ENCODE results near the gene KRTAP12-4. TPM values are rescaled to one million over a fixed set of nuclear protein-coding genes. Genes with fewer than 3 reads are reported as not detected.

Gene KRTAP12-4, protein sequence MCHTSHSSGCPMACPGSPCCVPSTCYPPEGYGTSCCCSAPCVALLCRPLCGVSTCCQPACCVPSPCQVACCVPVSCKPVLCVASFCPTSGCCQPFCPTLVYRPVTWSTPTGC
- total RNA-seq, result not detected

DNA sequence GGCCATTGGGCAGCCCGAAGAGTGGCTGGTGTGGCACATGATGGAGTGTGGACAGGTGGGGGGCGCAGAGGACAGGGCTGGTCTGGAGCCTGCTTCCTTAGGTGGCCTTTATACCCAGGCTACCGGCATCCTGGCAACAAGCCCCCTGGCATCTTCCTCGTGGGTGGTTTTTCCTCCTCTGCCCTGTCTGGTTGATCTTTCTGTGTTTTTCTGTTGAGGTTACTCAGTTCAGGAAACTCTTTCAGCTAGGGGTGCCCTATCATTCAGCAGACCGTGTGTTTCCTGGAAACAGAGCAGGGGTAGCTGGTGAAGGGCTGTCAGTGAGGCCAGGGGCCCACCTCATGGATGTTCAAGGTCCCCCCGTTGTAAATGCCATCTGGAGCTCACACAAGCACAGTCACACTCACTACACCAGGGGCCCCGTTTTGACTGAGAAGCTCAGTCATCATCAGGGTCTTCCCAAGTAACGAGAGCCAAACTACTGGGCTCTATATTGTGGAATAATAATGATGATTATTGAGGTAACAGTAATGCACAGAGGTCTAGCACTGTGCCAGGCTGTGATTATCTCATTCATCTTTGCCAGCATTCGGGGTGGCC, at the start of gene KRTAP12-4:
TSS of gene KRTAP12-4 (minus strand) at position 84 of the 600 bp plus-strand sequence. CDS start at position 39, 45 bp downstream.
- Histone ChIP-seq H3K36me3 (no peaks in the 10 kb centered on the region), H3K9me3 (peaks cover 0 to 8% (median 0%) of the 10 kb centered on the region in 3 donors), H3K4me3 (no peak within 1 kb of the TSS), H3K27ac (peak within 1 kb of the TSS in 1 of 4 donors; percentile 6), H3K4me1 (no peaks in the 10 kb centered on the region), H3K27me3 (peaks cover 0 to 45% (median 0%) of the 10 kb centered on the region in 4 donors)
- no peak for DNase-seq
- TF ChIP-seq POLR2A (IDR thresholded peaks at IDR 0.05), result no peak
- TF ChIP-seq, protein P1, sequence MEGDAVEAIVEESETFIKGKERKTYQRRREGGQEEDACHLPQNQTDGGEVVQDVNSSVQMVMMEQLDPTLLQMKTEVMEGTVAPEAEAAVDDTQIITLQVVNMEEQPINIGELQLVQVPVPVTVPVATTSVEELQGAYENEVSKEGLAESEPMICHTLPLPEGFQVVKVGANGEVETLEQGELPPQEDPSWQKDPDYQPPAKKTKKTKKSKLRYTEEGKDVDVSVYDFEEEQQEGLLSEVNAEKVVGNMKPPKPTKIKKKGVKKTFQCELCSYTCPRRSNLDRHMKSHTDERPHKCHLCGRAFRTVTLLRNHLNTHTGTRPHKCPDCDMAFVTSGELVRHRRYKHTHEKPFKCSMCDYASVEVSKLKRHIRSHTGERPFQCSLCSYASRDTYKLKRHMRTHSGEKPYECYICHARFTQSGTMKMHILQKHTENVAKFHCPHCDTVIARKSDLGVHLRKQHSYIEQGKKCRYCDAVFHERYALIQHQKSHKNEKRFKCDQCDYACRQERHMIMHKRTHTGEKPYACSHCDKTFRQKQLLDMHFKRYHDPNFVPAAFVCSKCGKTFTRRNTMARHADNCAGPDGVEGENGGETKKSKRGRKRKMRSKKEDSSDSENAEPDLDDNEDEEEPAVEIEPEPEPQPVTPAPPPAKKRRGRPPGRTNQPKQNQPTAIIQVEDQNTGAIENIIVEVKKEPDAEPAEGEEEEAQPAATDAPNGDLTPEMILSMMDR (IDR thresholded peaks at IDR 0.05), result no peak
- WGBS, 2 donors, result 47 to 57% methylated on average over 9 of the region's 9 CpGs
- intact Hi-C loops (cut with DNase I), result no loop called here

DNA sequence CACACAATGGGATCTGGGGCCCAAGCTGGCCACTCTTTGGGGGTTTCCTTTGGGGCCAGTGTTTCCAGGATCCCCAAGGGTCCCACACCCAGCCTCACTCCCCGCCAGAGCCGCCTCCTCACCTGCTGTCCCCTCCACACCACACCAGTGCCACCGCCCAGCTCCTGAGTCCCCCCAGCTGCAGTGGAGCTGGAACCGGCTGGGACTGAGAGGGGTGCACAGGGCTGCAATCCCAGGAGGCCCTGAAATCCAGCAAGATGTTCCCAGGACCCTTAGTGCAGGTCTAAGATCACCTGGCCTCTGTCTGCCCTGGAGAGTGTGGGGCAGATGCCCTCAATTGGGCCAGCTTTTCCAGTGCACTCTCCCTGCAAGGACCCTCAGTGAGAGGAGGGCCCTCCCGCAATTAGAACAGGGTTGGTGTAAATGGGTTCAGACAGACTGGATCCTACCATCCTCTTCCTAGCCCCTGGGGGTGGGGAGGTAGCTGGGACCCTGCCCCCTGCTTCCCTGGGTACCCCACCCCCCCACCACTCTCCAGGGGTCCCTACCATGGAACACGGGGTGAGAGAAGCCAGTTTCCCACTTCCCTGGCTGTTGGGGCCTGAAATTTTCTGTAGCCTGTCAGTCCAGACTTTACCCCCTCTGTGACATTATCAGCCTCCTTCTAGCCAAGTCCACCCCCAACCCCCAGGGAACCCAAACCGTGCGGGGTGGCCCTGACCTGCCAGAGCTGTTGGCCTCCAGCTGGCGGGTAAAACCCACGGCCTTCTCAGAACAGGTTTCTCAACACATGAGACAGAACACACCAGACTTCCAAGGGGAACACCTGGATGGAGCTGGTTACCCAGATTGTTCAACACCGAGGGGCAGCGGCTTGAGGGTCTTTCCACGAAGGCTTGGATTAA, 49.5 kb upstream of the KRTAP12-4 start:
- H3K27ac ChIP-seq, result no peak overlapping the region
- WGBS, 2 donors, result 41 to 63% methylated on average over 3 to 6 of the region's 13 CpGs

DNA sequence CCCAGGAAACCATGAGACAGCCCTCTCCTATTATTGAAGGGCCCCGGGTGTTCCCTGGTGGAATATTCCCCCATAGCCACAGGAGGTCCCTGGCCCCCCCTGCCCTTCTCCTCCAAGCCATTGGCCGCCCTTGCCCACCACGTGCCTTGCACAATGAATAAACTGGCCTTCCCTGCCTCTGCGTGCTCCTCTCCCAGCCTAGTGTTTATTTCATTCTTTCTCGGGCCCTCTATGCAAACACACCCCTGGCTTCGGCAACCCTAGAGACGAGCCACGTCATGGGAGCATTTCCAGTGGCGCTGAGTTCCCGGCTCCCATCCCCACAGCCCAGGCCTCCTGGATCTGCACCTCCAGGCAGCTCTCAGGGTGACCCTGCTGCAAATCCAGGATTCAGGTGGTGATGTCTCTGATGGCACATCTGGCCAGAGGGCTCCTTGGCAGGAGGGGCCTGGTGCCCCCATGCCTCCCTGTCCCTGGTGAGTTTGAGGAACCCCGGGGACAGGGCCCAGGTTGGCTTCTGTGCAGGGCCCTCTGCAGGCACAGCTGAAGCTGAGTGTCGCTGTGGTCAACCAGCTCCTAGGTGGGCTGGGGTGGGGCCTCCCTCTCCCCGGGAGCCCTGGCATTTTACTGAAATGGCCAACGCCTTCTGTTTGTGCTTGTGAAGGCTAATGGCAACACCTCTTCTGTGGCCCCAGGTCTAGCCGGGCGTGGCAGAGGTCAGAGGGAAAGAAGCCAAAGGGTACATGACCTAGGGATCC, 48.7 kb upstream of the KRTAP12-4 start:
- H3K36me3 ChIP-seq, result no peaks in the 10 kb centered on the region
- H3K27me3 ChIP-seq, result peaks cover 0 to 100% (median 16%) of the 10 kb centered on the region in 4 donors
- H3K4me1 ChIP-seq, result no peaks in the 10 kb centered on the region
- no peak overlapping the region for H3K27ac ChIP-seq
- intact Hi-C loops (cut with DNase I), result no loop called here
- H3K4me3 ChIP-seq, result no peak overlapping the region
- WGBS, 2 donors, result 29 to 52% methylated on average over 8 to 10 of the region's 16 CpGs
- TF ChIP-seq, protein P1 (IDR thresholded peaks at IDR 0.05), result no peak
- TF ChIP-seq POLR2A (IDR thresholded peaks at IDR 0.05), result no peak
- H3K9me3 ChIP-seq, result peaks cover 0 to 7% (median 5%) of the 10 kb centered on the region in 3 donors
- DNase-seq, result no peak

More for the DNA sequence above, 49.5 kb upstream of the KRTAP12-4 start:
- Histone ChIP-seq H3K9me3 (peaks cover 0 to 7% (median 5%) of the 10 kb centered on the region in 3 donors), H3K36me3 (no peaks in the 10 kb centered on the region), H3K27me3 (peaks cover 0 to 100% (median 19%) of the 10 kb centered on the region in 4 donors), H3K4me3 (no peak overlapping the region), H3K4me1 (peaks cover 0 to 8% (median under 1%) of the 10 kb centered on the region in 3 donors)
- intact Hi-C loops (cut with DNase I), result no loop called here
- no peak for DNase-seq
- no peak for TF ChIP-seq POLR2A (IDR thresholded peaks at IDR 0.05)
- TF ChIP-seq, protein P1 (IDR thresholded peaks at IDR 0.05), result no peak

DNA sequence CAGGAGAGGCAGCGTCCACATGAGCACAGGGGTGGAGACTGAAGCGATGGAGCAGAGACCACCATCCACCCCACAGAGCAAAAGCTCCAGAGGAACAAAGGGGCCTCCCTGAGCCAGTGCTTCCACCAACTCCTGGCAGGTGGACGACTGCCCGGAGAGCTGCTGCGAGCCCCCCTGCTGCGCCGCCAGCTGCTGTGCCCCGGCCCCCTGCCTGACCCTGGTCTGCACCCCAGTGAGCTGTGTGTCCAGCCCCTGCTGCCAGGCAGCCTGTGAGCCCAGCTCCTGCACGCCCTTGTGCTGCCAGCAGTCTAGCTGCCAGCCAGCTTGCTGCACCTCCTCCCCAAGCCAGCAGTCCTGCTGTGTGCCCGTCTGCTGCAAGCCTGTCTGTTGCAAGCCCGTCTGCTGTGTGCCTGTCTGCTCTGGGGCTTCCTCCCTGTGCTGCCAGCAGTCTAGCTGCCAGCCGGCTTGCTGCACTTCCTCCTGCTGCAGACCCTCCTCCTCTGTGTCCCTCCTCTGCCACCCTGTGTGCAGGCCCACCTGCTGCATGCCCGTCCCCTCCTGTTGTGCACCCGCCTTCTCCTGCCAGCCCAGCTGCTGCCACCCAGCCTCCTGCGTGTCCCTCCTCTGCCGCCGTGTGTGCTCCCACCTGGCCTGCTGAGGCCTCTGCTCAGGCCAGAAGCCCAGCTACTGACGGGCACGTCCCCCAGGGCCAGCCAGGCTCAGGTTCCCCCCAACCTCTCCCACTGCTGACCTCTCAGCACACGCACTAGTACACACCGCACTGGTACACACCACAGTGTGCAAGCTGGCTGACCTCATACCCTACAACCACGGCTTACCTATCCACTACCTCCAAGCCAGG, 47.9 kb upstream of the KRTAP12-4 start:
- no peaks in the 10 kb centered on the region for H3K36me3 ChIP-seq
- no peak for TF ChIP-seq POLR2A (IDR thresholded peaks at IDR 0.05)
- no peak overlapping the region for H3K4me3 ChIP-seq
- WGBS, 2 donors, result 73 to 77% methylated on average over 12 to 13 of the region's 22 CpGs
- intact Hi-C loops (cut with DNase I), result no loop called here
- peaks cover 0 to 7% (median 5%) of the 10 kb centered on the region in 3 donors for H3K9me3 ChIP-seq
- H3K4me1 ChIP-seq, result no peaks in the 10 kb centered on the region
- no peak overlapping the region for H3K27ac ChIP-seq
- peaks cover 0 to 100% (median 13%) of the 10 kb centered on the region in 4 donors for H3K27me3 ChIP-seq
- no peak for DNase-seq
